Colonic mucosa (tissue), 4 donors: ENCODE results near the gene MICAL3. TPM values are rescaled to one million over a fixed set of nuclear protein-coding genes. Genes with fewer than 3 reads are reported as not detected.

Experiments used
- DNase-seq: peaks from one replicate; pipeline ENCODE4 v3.0.0-alpha.2; 2020
- H3K27ac ChIP-seq: fragments of 200-600 bp; one replicate; pipeline ENCODE4 v1.8.0; 2021
- H3K27me3 ChIP-seq: fragments of 200-600 bp; one replicate; pipeline ENCODE4 v1.8.0; 2021
- H3K36me3 ChIP-seq: fragments of 200-600 bp; one replicate; pipeline ENCODE4 v1.8.0; 2021
- H3K4me1 ChIP-seq: fragments of 200-600 bp; one replicate; pipeline ENCODE4 v1.8.0; 2021; ENCODE audit warnings: mild to moderate bottlenecking
- H3K4me3 ChIP-seq: fragments of 200-600 bp; one replicate; pipeline ENCODE4 v1.8.0; 2021
- H3K9ac ChIP-seq, 2 donors: one replicate each; pipeline ENCODE4 v1.7.0; 2013; ENCODE audit warnings: control low read depth in 2 of 2, low read depth in 2 of 2, low read length in 2 of 2
- H3K9me3 ChIP-seq: fragments of 200-600 bp; one replicate; pipeline ENCODE4 v1.8.0; 2021
- CTCF ChIP-seq: fragments of 200-600 bp; IDR thresholded peaks from one replicate; pipeline ENCODE4 v1.8.0; 2022; ENCODE audit warnings: antibody characterized with exemption, mild to moderate bottlenecking
- intact Hi-C: fragments of 100-400 bp; cut with DNase I; formaldehyde crosslinking; loops from one replicate; pipeline ENCODE4 v1.14.1; 2022
- total RNA-seq, 2 donors: library from RNA; stranded (reverse); fragmentation: NEBNext Ultra II Directional in 1 of 2; extraction: Animal tissue kit (Norgen Biotek cat#: 25700) in 1 of 2; gene quantifications; one replicate each; pipeline ENCODE4 v1.2.1, GENCODE V29; 2021
- donor health status: healthy.
- donor health status: DM: no; HTN: no; CAD: no.
- donor health status: DM: no; HTN: no; CAD: no.

The MICAL3 gene
- total RNA-seq, 2 donors from 2014 or later, result 72.5 to 84.5 TPM

- Histone ChIP-seq H3K36me3 (no peaks in the 10 kb centered on the region), H3K9ac (no peak overlapping the region), H3K27me3 (no peaks in the 10 kb centered on the region), H3K9me3 (no peaks in the 10 kb centered on the region), H3K27ac (no peak overlapping the region), H3K4me1 (no peaks in the 10 kb centered on the region), H3K4me3 (no peak overlapping the region)
- TF ChIP-seq CTCF, result no peak
- intact Hi-C loops, result no loop called here
- DNase-seq, result no peak
Measured at GRCh38 chr22:17804331-17805080, 219.9 kb downstream of the MICAL3 start.

- no peaks in the 10 kb centered on the region for H3K4me1 ChIP-seq
- intact Hi-C loops, result no loop called here
- no peak for TF ChIP-seq CTCF
- no peak overlapping the region for H3K27ac ChIP-seq
- H3K4me3 ChIP-seq, result no peak overlapping the region
- no peak for DNase-seq
- no peaks in the 10 kb centered on the region for H3K9me3 ChIP-seq
- H3K36me3 ChIP-seq, result no peaks in the 10 kb centered on the region
- no peaks in the 10 kb centered on the region for H3K27me3 ChIP-seq
- H3K9ac ChIP-seq, result no peak overlapping the region
Measured at GRCh38 chr22:17803609-17804270, 220.6 kb downstream of the MICAL3 start.

GRCh38 chr22:17802822-17803221, 221.5 kb downstream of the MICAL3 start:
- no peaks in the 10 kb centered on the region for H3K36me3 ChIP-seq

DNA sequence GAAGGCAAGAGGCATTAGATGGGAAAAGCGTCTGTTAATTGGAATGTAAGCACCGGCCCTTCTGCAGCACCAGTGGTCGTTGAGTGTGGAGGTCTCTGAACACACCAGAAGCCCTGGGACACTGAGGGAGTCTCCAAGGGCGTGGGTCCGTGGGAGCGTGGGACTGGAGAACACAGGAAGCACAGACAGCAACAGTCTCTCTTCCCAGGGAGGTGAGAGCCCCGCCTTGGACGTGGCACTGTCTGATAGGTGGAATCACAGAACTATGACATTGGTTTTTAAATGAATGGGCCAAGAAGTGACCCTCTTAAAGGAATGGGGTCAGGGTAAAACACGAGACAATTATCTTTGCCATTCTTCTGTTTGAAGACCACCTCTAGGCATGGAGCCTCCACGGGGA, 221.9 kb downstream of the MICAL3 start:
- Histone ChIP-seq H3K9me3 (no peaks in the 10 kb centered on the region), H3K27me3 (no peaks in the 10 kb centered on the region), H3K27ac (no peak overlapping the region), H3K9ac (no peak overlapping the region), H3K4me1 (no peaks in the 10 kb centered on the region), H3K4me3 (no peak overlapping the region), H3K36me3 (no peaks in the 10 kb centered on the region)
- DNase-seq, result no peak
- intact Hi-C loops, result no loop called here
- TF ChIP-seq CTCF, result no peak

More at GRCh38 chr22:17802822-17803221, 221.5 kb downstream of the MICAL3 start:
- intact Hi-C loops, result no loop called here
- no peak for TF ChIP-seq CTCF
- H3K9ac ChIP-seq, result no peak overlapping the region
- H3K27ac ChIP-seq, result no peak overlapping the region
- no peaks in the 10 kb centered on the region for H3K27me3 ChIP-seq
- H3K4me3 ChIP-seq, result no peak overlapping the region
- DNase-seq, result no peak
- no peaks in the 10 kb centered on the region for H3K9me3 ChIP-seq
- no peaks in the 10 kb centered on the region for H3K4me1 ChIP-seq

DNA sequence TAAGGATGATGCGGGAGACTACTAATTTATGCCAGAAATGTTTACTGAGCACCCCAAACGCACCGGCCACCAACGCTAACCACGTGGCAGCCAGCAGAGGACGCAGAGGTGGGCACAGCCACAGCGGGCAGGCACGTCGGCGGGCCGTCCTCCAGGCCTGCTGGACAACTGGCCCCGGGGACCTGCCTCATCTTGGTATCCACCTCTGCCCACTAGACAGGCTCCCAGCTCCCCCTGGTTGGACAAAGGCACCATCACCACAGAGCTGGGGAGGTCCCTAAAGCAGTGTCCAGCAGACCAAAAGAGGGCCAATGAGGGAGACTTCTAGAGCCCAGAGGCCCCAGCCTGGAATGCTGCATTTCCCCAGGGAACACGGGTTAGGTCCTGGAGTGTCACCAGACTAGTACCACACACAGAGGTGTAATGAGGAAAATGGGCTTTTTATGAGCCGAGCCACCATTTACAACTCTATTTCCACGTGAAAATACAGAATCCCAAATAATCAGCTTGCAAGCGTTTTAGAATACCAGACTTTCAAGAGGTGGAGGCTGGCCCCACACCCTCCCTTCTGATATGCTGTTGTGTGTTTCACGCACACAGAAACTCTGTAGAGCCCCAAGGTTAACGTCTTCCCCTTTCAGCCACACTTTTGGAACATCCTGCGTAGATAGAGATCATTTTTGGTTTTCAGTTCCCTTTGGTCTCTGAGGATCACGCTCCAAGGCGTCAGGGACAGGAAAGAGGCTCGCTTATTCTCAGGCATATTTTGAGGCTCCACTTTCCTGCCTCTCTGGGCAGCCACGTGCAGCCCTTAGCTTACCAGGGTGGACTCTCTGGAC, 226.4 kb downstream of the MICAL3 start:
- H3K4me1 ChIP-seq, result no peaks in the 10 kb centered on the region
- no peak overlapping the region for H3K27ac ChIP-seq
- H3K9ac ChIP-seq, result no peak overlapping the region
- no peaks in the 10 kb centered on the region for H3K36me3 ChIP-seq
- H3K4me3 ChIP-seq, result no peak overlapping the region
- DNase-seq, result no peak
- H3K9me3 ChIP-seq, result no peaks in the 10 kb centered on the region
- H3K27me3 ChIP-seq, result no peaks in the 10 kb centered on the region
- no peak for TF ChIP-seq CTCF
- intact Hi-C loops, result no loop called here
